ENCODE measurements around the gene LDLRAD3. TPM values are rescaled to one million over a fixed set of nuclear protein-coding genes. Genes with fewer than 3 reads are reported as not detected.

LDLRAD3 gene
- total RNA-seq, 1 experiment from 2014 or later = 12.1 TPM

- Histone ChIP-seq H3K79me1 (ENCODE audit: insufficient read depth, low read depth, low read length, poor library complexity, severe bottlenecking) (peaks cover 3% of the 10 kb centered on the region), H2BK5ac (ENCODE audit: insufficient read length, low read length) (no peak overlapping the region), H3K23me2 (ENCODE audit: insufficient read length, low read depth, low read length, poor library complexity, severe bottlenecking) (no peaks in the 10 kb centered on the region), H2BK15ac (ENCODE audit: low read depth, low read length) (no peak overlapping the region), H3K4me2 (ENCODE audit: insufficient read depth, insufficient read length, low read length) (no peak overlapping the region), H3K4me1 (ENCODE audit: insufficient read depth, low read length) (peaks cover 25% of the 10 kb centered on the region), H3K9ac (ENCODE audit: extremely low read depth, insufficient read length, low read length) (no peak overlapping the region), H3K23ac (ENCODE audit: insufficient read length, low read depth, low read length) (no peak overlapping the region), H2BK120ac (ENCODE audit: low read depth, low read length, poor library complexity, severe bottlenecking) (no peak overlapping the region), H4K8ac (replicated peaks; ENCODE audit: insufficient read length, low read depth, low read length) (no peak overlapping the region), H4K20me1 (ENCODE audit: control insufficient read depth, insufficient read depth, insufficient read length) (no peaks in the 10 kb centered on the region), H2AFZ (ENCODE audit: low read length) (no peak overlapping the region), H3K14ac (ENCODE audit: insufficient read depth, low read length) (no peak overlapping the region), H4K5ac (ENCODE audit: insufficient read length, low read depth, low read length) (no peak overlapping the region), H3K27me3 (ENCODE audit: insufficient read depth, low read length) (no peaks in the 10 kb centered on the region), H2AK5ac (ENCODE audit: insufficient read length, low read length) (no peak overlapping the region), H2BK20ac (ENCODE audit: low read depth, low read length, poor library complexity, severe bottlenecking) (no peak overlapping the region), H3K27ac (ENCODE audit: insufficient read length, low read depth, low read length) (no peak overlapping the region), H3K9me3 (ENCODE audit: control insufficient read depth, low read depth, low read length) (peaks cover 6% of the 10 kb centered on the region), H3T11ph (ENCODE audit: low read length) (no peak overlapping the region), H3K79me2 (ENCODE audit: insufficient read depth, low read length) (peaks cover 6% of the 10 kb centered on the region; the same call in 1 of the 2 replicates), H2BK12ac (ENCODE audit: insufficient read length, low read depth, low read length) (no peak overlapping the region), H3K4ac (ENCODE audit: low read depth, low read length) (no peak overlapping the region), H3K18ac (ENCODE audit: insufficient read length, low read depth, low read length) (no peak overlapping the region), H3K56ac (ENCODE audit: insufficient read length, low read depth, low read length) (no peak overlapping the region), H4K91ac (ENCODE audit: insufficient read length, low read depth, low read length) (no peak overlapping the region)
- TF ChIP-seq, protein P1, sequence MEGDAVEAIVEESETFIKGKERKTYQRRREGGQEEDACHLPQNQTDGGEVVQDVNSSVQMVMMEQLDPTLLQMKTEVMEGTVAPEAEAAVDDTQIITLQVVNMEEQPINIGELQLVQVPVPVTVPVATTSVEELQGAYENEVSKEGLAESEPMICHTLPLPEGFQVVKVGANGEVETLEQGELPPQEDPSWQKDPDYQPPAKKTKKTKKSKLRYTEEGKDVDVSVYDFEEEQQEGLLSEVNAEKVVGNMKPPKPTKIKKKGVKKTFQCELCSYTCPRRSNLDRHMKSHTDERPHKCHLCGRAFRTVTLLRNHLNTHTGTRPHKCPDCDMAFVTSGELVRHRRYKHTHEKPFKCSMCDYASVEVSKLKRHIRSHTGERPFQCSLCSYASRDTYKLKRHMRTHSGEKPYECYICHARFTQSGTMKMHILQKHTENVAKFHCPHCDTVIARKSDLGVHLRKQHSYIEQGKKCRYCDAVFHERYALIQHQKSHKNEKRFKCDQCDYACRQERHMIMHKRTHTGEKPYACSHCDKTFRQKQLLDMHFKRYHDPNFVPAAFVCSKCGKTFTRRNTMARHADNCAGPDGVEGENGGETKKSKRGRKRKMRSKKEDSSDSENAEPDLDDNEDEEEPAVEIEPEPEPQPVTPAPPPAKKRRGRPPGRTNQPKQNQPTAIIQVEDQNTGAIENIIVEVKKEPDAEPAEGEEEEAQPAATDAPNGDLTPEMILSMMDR (conservative IDR thresholded peaks at IDR 0.05) = no peak
- Mint-ChIP-seq H3K9me3 (peaks cover 6 to 15% of the 10 kb centered on the region in 2 experiments; a peak in 4 of 5 replicates), H3K4me3 (no peak overlapping the region), H3K27ac (peak overlapping the region in 2 of 3 experiments; percentile 83 to 87; a peak in 4 of 7 replicates), H3K4me1 (peaks cover 54 to 56% of the 10 kb centered on the region in 2 experiments), H3K27me3 (ENCODE audit: low read depth) (no peaks in the 10 kb centered on the region), H3K36me3 (ENCODE audit: insufficient read depth in 1 of 3, low read depth in 3 of 3) (peaks cover 11 to 26% (median 21%) of the 10 kb centered on the region in 3 experiments)
- DNase-seq = no peak
- WGBS (ENCODE audit: extremely low coverage, insufficient read length, low lambda C conversion rate) = no CpG with 5 or more reads among the region's 7 CpGs
Observed at GRCh38 chr11:35981581-35981980, 37.7 kb downstream of the LDLRAD3 start.
